Transverse colon (tissue), 3 donors: ENCODE results near the gene LRFN2.

Experiments used
- POLR2A ChIP-seq: fragments of 450-650 bp; IDR thresholded peaks from one replicate; pipeline ENCODE4 v1.6.1; 2016; ENCODE audit warnings: antibody characterized with exemption, mild to moderate bottlenecking, moderate library complexity
- TF ChIP-seq, protein P1 (sequence below), 5 experiments: fragments of 200-600 bp in 3 of 5; fragments of 450-650 bp in 2 of 5; sonication (generic) in 3 of 5; IDR thresholded peaks; 1 replicate in 2 of 5; 2 replicates in 3 of 5; pipeline ENCODE4 v1.5.1; 2016 to 2017; ENCODE audit warnings: antibody characterized with exemption in 5 of 5, inconsistent platforms in 3 of 5, mild to moderate bottlenecking in 2 of 5, moderate library complexity in 1 of 5

DNA sequence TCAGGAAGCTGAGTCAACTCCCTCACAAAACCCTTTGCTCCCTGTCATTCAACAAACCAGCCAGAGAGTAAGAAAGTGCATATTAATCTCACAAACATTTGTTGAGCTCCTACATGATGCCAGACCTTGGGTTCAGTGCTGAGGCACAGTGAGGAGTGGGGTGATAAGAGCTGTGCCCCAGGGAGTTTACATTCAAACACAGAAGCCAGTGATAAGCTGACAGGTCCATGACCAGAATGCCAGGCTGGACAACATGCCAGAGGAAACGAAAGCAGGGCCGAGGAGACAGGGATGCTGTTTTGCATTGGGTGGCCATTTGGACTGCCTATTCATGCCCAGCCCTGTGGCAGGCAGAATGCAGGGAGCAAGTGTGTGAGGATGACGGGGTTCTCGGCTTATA lies 76.7 kb downstream of the LRFN2 start:
- TF ChIP-seq, protein P1, sequence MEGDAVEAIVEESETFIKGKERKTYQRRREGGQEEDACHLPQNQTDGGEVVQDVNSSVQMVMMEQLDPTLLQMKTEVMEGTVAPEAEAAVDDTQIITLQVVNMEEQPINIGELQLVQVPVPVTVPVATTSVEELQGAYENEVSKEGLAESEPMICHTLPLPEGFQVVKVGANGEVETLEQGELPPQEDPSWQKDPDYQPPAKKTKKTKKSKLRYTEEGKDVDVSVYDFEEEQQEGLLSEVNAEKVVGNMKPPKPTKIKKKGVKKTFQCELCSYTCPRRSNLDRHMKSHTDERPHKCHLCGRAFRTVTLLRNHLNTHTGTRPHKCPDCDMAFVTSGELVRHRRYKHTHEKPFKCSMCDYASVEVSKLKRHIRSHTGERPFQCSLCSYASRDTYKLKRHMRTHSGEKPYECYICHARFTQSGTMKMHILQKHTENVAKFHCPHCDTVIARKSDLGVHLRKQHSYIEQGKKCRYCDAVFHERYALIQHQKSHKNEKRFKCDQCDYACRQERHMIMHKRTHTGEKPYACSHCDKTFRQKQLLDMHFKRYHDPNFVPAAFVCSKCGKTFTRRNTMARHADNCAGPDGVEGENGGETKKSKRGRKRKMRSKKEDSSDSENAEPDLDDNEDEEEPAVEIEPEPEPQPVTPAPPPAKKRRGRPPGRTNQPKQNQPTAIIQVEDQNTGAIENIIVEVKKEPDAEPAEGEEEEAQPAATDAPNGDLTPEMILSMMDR (IDR thresholded peaks at IDR 0.05) = no peak
- TF ChIP-seq POLR2A = no peak
